Measurements from ENCODE around the gene SLAMF6. TPM values are rescaled to one million over a fixed set of nuclear protein-coding genes. Genes with fewer than 3 reads are reported as not detected.

SLAMF6 gene
- total RNA-seq, 4 donors from 2014 or later, result 0.19 to 2.3 TPM; not detected in 2

DNA sequence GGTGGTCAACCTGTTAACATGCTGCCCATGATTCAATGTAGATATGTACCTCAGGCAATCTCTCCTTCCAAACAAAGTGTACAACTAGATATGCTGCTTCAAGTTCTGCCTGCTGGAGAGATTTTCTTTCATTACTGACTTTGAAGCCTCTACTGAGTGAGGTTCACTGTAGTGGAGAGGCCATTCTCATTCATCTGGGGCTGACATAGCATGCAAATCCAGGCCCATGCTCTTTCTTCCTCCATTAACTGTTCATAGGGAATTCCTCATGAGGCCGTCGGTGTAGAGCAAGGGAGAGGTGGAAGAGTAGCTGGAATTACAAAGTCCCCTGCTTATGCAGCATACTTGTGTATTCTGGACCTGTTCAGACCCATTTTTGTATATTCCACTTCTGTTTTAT, 84.1 kb downstream of the SLAMF6 start:
- DNase-seq (no peak), ATAC-seq (no peak)
- no peaks in the 10 kb centered on the region for H3K36me3 ChIP-seq
- H3K27ac ChIP-seq, result no peak overlapping the region
- no peaks in the 10 kb centered on the region for H3K27me3 ChIP-seq
- no peaks in the 10 kb centered on the region for H3K4me1 ChIP-seq
- no peak for TF ChIP-seq POLR2A (IDR thresholded peaks at IDR 0.05)
- TF ChIP-seq CTCF (IDR thresholded peaks at IDR 0.05 in 4 of 5, conservative IDR thresholded peaks at IDR 0.05 in 1 of 5), result no peak
- no peak overlapping the region for H3K4me3 ChIP-seq
- no peaks in the 10 kb centered on the region for H3K9me3 ChIP-seq
- in situ Hi-C loops (cut with MboI; ENCODE audit: low sequenced_read_pairs in 4 of 4), result no loop called here
- intact Hi-C loops (cut with DNase I; ENCODE audit: low total_unique reads), result no loop called here

DNA sequence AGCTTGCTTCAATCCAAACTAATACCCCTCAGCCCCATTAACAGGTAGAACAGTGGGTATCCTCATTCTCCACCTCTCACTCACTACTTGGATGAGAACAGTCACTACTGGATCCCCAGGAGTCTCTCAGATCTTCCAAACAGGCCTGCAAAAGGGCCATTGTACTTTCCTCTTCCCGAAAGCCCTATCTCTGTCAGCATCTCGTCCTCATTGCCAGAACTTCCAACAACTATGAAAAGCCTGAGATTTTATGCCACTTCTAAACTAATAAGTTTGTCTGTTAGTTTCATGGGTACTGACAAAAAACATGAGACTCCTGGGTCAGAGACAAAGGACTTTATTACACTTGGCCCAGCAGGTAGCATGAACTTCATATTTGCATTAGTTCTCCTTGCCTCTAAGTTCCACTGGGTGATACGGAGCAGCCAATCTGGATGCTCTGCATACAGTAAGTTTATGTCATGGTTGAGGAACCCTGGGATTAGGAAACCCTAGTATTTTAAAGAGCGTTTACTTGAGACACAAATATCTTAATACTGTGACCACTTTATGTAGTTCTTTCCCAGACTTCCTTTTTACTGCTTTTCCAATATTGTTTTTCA, 84.6 kb downstream of the SLAMF6 start:
- TF ChIP-seq CTCF (IDR thresholded peaks at IDR 0.05 in 4 of 5, conservative IDR thresholded peaks at IDR 0.05 in 1 of 5) (no peak), POLR2A (IDR thresholded peaks at IDR 0.05) (no peak)
- Histone ChIP-seq H3K4me1 (no peaks in the 10 kb centered on the region), H3K27ac (peak overlapping the region in 1 of 4 donors; percentile 38), H3K4me3 (no peak overlapping the region), H3K36me3 (no peaks in the 10 kb centered on the region), H3K27me3 (no peaks in the 10 kb centered on the region), H3K9me3 (no peaks in the 10 kb centered on the region)
- no peak for DNase-seq
- intact Hi-C loops (cut with DNase I; ENCODE audit: low total_unique reads), result no loop called here
- in situ Hi-C loops (cut with MboI; ENCODE audit: low sequenced_read_pairs in 4 of 4), result no loop called here
- no peak for ATAC-seq

GRCh38 chr1:160437432-160438316, 85.4 kb downstream of the SLAMF6 start:
- H3K4me3 ChIP-seq, result no peak overlapping the region
- DNase-seq, result no peak
- no peak for TF ChIP-seq CTCF (IDR thresholded peaks at IDR 0.05 in 4 of 5, conservative IDR thresholded peaks at IDR 0.05 in 1 of 5)
- no peak for TF ChIP-seq POLR2A (IDR thresholded peaks at IDR 0.05)
- intact Hi-C loops (cut with DNase I; ENCODE audit: low total_unique reads), result no loop called here
- no peaks in the 10 kb centered on the region for H3K4me1 ChIP-seq
- no peak for ATAC-seq
- no peaks in the 10 kb centered on the region for H3K27me3 ChIP-seq
- in situ Hi-C loops (cut with MboI; ENCODE audit: low sequenced_read_pairs in 4 of 4), result no loop called here
- H3K27ac ChIP-seq, result peak overlapping the region in 1 of 4 donors; percentile 38
- no peaks in the 10 kb centered on the region for H3K36me3 ChIP-seq
- H3K9me3 ChIP-seq, result no peaks in the 10 kb centered on the region

GRCh38 chr1:160436966-160437365, 86.1 kb downstream of the SLAMF6 start:
- no peaks in the 10 kb centered on the region for H3K9me3 ChIP-seq
- no peak for TF ChIP-seq CTCF (IDR thresholded peaks at IDR 0.05 in 4 of 5, conservative IDR thresholded peaks at IDR 0.05 in 1 of 5)
- TF ChIP-seq POLR2A (IDR thresholded peaks at IDR 0.05), result no peak
- intact Hi-C loops (cut with DNase I; ENCODE audit: low total_unique reads) (no loop called here), in situ Hi-C loops (cut with MboI; ENCODE audit: low sequenced_read_pairs in 4 of 4) (no loop called here)
- no peak for DNase-seq
- no peak overlapping the region for H3K27ac ChIP-seq
- no peaks in the 10 kb centered on the region for H3K27me3 ChIP-seq
- no peaks in the 10 kb centered on the region for H3K4me1 ChIP-seq
- no peak overlapping the region for H3K4me3 ChIP-seq
- no peak for ATAC-seq
- no peaks in the 10 kb centered on the region for H3K36me3 ChIP-seq

Other genes with a start within 250 kb of the SLAMF6 start
- 100 to 1,000 TPM in 2 of 4 donors, 10 to 100 TPM in 2; 61.9 to 151 (median 82.4) TPM for gene PEX19, start 238.1 kb downstream of the SLAMF6 start, total RNA-seq
- gene COPA, start 180.0 kb downstream of the SLAMF6 start, total RNA-seq, result 100 to 1,000 TPM in 1 of 4 donors, 10 to 100 TPM in 3; 59.0 to 103 (median 85.9) TPM
- gene NCSTN, start 179.9 kb downstream of the SLAMF6 start, total RNA-seq, result 10 to 100 TPM; 29.2 to 59.3 (median 33.2) TPM
- under 1 TPM in 1 of 4 donors, not detected in 3; 0.46 TPM for gene NHLH1, start 156.2 kb downstream of the SLAMF6 start, total RNA-seq
- gene VANGL2, start 122.7 kb downstream of the SLAMF6 start, total RNA-seq, result 1 to 10 TPM in 1 of 4 donors, under 1 TPM in 2, not detected in 1; 0.26 to 1.2 (median 0.78) TPM
- gene CD84, start 56.2 kb upstream of the SLAMF6 start, total RNA-seq, result 1 to 10 TPM in 2 of 4 donors, under 1 TPM in 2; 0.10 to 1.1 (median 0.87) TPM
- not detected for gene SLAMF1, start 123.8 kb upstream of the SLAMF6 start, total RNA-seq
- gene CD48, start 188.6 kb upstream of the SLAMF6 start, total RNA-seq, result 1 to 10 TPM in 1 of 4 donors, under 1 TPM in 1, not detected in 2; 0.62 to 1.3 TPM
- gene SLAMF7, start 216.0 kb upstream of the SLAMF6 start, total RNA-seq, result under 1 TPM in 1 of 4 donors, not detected in 3; 0.81 TPM

All from gastrocnemius medialis (tissue), 4 donors.